ENCODE data around the gene PDZK1IP1.
"Not testable (repeated sequence)": the region's sequence is repeated elsewhere in the genome, so short reads cannot be mapped to it uniquely, and the experiment has no call there.

DNA sequence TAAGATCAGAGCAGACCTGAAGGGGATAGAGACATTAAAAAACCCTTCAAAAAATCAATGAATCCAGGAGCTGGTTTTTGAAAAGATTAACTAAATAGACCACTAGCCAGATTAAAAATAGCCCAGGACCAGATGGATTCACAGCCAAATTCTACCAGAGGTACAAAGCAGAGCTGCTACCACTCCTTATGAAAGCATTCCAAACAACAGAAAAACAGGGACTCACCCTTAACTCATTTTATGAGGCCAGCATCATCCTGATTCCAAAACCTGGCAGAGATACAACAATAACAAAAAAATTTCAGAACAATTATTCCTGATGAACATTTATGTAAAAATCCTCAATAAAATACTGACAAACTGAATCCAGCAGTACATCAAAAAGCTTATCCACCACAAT, 33.4 kb downstream of the PDZK1IP1 start:
- TF ChIP-seq, protein P1, sequence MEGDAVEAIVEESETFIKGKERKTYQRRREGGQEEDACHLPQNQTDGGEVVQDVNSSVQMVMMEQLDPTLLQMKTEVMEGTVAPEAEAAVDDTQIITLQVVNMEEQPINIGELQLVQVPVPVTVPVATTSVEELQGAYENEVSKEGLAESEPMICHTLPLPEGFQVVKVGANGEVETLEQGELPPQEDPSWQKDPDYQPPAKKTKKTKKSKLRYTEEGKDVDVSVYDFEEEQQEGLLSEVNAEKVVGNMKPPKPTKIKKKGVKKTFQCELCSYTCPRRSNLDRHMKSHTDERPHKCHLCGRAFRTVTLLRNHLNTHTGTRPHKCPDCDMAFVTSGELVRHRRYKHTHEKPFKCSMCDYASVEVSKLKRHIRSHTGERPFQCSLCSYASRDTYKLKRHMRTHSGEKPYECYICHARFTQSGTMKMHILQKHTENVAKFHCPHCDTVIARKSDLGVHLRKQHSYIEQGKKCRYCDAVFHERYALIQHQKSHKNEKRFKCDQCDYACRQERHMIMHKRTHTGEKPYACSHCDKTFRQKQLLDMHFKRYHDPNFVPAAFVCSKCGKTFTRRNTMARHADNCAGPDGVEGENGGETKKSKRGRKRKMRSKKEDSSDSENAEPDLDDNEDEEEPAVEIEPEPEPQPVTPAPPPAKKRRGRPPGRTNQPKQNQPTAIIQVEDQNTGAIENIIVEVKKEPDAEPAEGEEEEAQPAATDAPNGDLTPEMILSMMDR (optimal IDR thresholded peaks at IDR 0.05 in 1 of 3, IDR thresholded peaks at IDR 0.05 in 1 of 3, conservative IDR thresholded peaks at IDR 0.05 in 1 of 3; ENCODE audit: extremely low read depth in 1 of 3, insufficient read depth in 2 of 3, low read length in 3 of 3) = not testable (repeated sequence)
- not testable (repeated sequence) for TF ChIP-seq EZH2 (IDR thresholded peaks at IDR 0.05; ENCODE audit: low read length)
